Measurements from ENCODE around the gene CXorf38.
"Not testable (repeated sequence)": the region's sequence is repeated elsewhere in the genome, so short reads cannot be mapped to it uniquely, and the experiment has no call there.

CXorf38 gene

GRCh38 chrX:40637687-40638086 lies 9.7 kb downstream of the CXorf38 start:
- in situ Hi-C loops (cut with MboI; ENCODE audit: low sequenced_read_pairs): no loop called here

DNA sequence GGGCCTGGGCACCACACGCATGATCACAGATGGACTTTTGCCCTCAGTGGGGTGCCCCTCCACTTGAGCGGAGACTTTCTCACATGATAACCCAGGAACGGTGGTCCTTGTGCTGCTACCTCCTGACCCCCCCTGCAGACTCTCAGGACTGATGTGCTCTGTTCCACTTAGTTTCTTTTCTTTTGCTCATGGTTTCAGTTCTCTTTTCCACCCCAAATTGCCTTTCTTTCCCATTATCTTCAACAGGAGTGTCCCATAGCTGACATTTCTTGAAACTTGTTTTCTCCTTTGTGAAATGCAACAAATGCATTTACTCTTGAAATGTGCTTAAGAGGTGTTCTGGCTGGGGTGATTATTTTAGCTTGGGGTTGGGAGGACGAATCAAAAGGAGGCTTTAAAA lies 15.2 kb downstream of the CXorf38 start:
- in situ Hi-C loops (cut with MboI; ENCODE audit: low sequenced_read_pairs): no loop called here

GRCh38 chrX:40628506-40628905 lies 18.9 kb downstream of the CXorf38 start:
- in situ Hi-C loops (cut with MboI; ENCODE audit: low sequenced_read_pairs): no loop called here

- in situ Hi-C loops (cut with MboI; ENCODE audit: low sequenced_read_pairs): no loop called here
Observed at GRCh38 chrX:40625294-40625693, 22.1 kb downstream of the CXorf38 start.

- in situ Hi-C loops (cut with MboI; ENCODE audit: low sequenced_read_pairs): no loop called here
Observed at GRCh38 chrX:40623665-40624064, 23.7 kb downstream of the CXorf38 start.

GRCh38 chrX:40623139-40623536 lies 24.2 kb downstream of the CXorf38 start, which contains the start of gene MPC1L:
MPC1L (plus strand) TSS chrX:40623428; CDS start chrX:40623566, 138 bp downstream.
- in situ Hi-C loops (cut with MboI; ENCODE audit: low sequenced_read_pairs): no loop called here

DNA sequence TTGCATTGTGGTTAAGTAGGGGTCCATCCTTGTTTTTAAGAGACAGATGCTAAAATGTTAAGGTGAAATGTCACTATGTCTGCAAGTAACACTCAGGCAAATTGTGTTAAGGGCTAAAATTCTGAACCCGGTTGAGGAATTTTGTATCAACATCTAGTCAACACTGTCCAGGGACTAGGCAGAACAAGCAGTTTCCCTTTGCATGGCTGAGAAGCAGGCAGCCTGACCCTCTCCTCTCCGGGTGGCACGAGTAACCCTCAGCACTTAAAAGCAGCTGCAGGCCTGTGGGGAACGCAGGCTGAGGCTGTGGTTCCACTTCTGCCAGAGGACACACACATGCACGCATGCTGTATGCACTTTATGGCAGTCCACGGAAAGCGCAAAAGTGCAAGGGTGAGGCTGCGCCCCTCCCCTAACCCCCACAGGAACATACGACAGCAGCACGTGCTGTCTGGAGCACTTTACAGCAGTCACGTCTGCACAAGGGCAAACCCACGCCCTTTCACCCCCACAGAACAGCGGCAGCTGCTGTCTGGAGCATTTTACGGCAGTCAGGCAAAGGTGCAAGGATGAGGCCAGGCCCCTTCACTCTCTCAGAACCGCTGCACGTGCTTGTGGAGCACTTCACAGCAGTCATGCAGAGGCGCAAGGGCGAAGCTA lies 24.8 kb downstream of the CXorf38 start:
- in situ Hi-C loops (cut with MboI; ENCODE audit: low sequenced_read_pairs): no loop called here

GRCh38 chrX:40617566-40617965 lies 29.8 kb downstream of the CXorf38 start:
- in situ Hi-C loops (cut with MboI; ENCODE audit: low sequenced_read_pairs): no loop called here

DNA sequence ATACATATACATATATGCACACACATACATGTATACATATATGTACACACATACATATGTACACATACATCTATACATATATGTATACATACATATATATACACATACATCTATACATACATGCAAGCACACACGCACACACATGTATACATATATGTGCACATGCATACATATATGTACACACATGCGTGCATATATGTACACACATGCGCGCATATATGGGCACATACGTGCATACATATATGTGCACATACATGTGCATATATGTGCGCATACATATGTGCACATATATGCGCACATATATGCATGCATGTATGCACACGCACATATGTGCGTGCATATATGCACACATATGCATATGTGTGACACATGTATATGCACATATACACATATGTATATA lies 31.4 kb downstream of the CXorf38 start:
- in situ Hi-C loops (cut with MboI; ENCODE audit: low sequenced_read_pairs): no loop called here

DNA sequence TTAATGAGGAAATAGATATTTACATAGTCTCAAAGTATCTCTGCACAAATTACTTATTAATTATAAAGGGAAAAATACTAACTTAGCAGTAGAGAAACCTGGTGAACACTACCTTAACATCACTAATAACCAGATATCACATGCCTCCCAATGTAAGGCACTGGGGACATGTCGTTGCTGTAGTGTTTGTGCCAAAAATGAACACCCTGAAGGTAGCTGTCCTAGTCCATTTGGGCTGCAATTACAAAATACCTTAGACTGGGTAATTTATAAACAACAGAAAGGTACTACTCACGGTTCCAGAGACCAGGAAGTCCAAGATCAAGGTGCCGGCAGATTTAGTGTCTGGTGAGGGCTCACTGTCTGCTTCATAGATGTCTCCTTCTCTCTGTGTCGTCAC lies 34.9 kb downstream of the CXorf38 start:
- in situ Hi-C loops (cut with MboI; ENCODE audit: low sequenced_read_pairs): no loop called here

DNA sequence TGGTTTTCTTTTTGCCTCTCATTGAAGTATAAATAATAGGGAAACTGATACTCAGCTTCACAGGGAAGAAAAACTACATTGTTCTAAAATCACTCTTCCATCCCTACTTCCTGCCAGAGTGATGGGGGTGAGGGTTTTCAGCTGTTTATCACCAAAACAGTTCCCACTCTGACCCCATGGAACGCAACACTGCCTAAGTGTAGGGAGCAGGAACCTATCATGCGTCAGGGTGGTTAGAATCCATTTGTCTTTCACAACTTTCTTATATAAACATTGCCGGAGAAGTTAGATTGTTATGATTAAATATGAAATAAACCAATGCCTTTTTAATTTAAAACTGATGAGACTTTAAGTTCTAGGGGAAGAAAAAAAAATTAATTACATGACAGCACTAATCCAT lies 40.0 kb downstream of the CXorf38 start:
- in situ Hi-C loops (cut with MboI; ENCODE audit: low sequenced_read_pairs): no loop called here

DNA sequence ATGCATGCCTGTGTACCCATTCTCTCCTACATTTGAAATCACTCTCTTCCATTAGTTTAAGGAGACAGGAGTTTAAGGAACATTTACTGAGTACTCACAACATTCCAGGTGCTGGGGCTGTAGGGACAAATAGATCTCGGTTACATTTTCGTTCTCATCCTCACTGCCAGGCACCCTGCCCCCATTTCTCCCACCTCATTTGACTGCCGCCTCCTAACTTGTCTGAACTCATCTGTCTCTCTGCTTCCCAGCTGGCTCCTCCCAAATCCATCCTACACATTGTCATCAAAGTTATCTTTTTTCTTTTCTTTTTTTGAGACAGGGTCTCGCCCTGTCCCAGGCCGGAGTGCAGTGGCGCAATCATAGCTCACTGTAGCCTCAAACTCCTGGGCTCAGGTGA lies 43.9 kb downstream of the CXorf38 start:
- in situ Hi-C loops (cut with MboI; ENCODE audit: low sequenced_read_pairs): no loop called here

GRCh38 chrX:40589616-40590321 lies 57.6 kb downstream of the CXorf38 start:
- in situ Hi-C loops (cut with MboI; ENCODE audit: low sequenced_read_pairs): not testable (repeated sequence)

DNA sequence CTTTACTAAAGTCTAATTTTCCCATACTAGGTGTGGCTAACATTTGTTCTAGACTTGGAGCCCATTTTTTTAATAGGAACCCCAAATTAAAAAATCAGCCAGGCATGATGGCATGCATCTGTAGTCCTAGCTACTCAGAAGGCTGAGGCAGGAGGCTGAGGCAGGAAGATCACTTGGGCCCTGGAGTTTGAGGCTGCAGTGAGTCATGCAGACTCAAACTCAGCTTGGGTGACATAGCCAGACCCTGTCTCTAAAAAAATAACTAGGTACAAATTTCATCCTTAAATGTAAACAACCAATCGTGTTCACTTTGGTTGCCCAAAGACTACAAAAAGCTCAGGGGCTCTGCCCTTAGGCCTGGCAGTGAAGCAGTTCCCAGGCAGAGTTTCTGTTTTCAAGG lies 59.7 kb downstream of the CXorf38 start:
- in situ Hi-C loops (cut with MboI; ENCODE audit: low sequenced_read_pairs): not testable (repeated sequence)

GRCh38 chrX:40582811-40583210 lies 64.5 kb downstream of the CXorf38 start:
- in situ Hi-C loops (cut with MboI; ENCODE audit: low sequenced_read_pairs): no loop called here

GRCh38 chrX:40582178-40582577 lies 65.2 kb downstream of the CXorf38 start:
- in situ Hi-C loops (cut with MboI; ENCODE audit: low sequenced_read_pairs): not testable (repeated sequence)

- in situ Hi-C loops (cut with MboI; ENCODE audit: low sequenced_read_pairs): no loop called here
Observed at GRCh38 chrX:40581336-40581920, 65.9 kb downstream of the CXorf38 start.

DNA sequence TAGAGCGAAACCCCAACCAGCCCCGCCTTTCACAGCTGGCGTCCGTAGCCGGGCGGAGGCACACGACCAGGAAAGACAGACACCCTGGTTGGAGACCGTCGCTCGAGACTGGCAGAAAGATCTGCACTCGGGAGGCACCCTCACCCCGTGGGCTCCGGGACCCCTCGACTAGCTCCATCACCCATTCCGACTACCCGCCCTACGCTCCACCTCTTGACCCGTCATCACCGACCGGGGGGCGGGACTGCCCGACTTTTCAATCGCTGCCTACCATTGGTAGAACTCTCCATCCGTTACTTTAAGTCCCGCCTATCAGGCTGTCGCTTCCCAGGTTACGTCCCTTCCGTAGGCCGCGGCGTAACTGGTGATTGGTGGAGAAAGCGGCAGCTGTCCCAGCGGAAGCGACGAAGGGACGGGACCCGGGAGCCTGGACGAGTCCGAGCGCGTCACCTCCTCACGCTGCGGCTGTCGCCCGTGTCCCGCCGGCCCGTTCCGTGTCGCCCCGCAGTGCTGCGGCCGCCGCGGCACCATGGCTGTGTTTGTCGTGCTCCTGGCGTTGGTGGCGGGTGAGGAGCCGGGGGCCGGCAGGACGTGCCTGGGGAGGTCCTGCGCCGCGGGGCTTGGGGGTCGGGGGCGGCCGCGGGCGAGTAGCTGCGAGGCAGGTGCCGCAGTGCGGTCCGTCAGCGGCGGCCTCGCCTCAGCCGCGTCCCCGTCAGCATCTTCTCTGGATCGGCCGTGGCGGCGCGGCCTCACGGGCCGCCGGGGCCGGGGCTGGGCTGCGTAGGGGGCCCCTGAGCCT lies 66.6 kb downstream of the CXorf38 start, which contains the start of gene ATP6AP2:
Gene ATP6AP2 (plus strand): TSS at position 434 of the 799 bp plus-strand sequence. CDS start 96 bp downstream, at position 530.
- in situ Hi-C loops (cut with MboI; ENCODE audit: low sequenced_read_pairs): no loop called here

DNA sequence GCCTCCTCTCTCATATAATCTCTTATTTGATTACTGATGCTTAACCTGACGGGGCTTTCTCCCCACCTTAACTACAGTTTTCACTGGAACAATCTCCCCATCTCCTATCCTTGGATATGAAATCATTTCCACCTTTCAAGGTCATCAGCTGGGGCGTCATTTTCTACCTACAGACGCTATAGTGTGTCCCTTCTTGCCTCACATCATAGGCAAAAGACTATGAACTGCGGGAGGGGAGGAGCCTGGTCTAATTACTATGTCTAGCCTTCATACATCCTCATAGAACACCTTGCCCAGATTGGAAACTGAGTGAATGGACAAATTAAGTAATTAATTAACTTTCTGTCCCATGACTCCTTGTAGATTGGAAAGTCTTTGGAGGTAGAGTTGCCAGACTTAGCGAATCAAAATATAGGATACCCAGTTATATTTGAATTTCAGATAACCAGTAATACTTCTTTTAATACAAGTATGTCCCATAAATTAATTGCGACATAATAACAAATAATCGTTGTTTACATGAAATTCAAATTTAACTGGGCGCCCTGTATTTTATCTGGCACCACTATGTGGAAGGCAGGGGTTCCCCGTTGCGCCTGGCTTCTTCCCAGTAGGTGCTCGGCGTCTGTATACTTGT lies 67.3 kb downstream of the CXorf38 start:
- in situ Hi-C loops (cut with MboI; ENCODE audit: low sequenced_read_pairs): no loop called here

DNA sequence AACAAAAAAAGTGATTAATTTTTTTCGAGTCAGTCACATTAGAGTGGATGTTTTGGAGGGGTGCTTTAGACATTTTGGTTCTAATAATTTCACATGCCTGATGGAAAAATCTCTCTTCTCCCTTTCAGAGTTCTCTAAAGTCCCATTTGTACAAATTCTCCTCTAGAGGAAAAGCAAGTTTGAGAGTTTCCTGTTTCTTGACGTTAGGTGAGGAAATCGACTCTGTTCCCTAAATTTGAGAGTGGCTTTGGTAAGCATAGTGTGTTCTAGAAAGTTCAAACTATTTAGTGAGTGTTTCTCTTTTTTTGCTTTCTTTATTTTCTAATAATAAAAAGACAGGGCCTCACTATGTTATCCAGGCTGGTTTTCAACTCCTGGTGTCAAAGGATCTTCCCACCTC lies 68.2 kb downstream of the CXorf38 start:
- in situ Hi-C loops (cut with MboI; ENCODE audit: low sequenced_read_pairs): no loop called here

Measured in HL-60/S4 (cell line).